SK-N-SH treated with all-trans-retinoic acid at 6 μM for 48 hours (cell line): ENCODE measurements around the gene DCTN2.

Source experiments
- ATAC-seq: fragments of 200-7000 bp; cut with Tn5 transposase; 3 replicates; pipeline ENCODE4 v1.9.1; 2020; ENCODE audit warnings: mild to moderate bottlenecking, moderate library complexity
- ARNTL ChIP-seq: fragments of 450-650 bp; formaldehyde crosslinking; IDR thresholded peaks from 2 replicates; pipeline ENCODE4 v1.5.0; 2020; ENCODE audit warnings: low read depth, mild to moderate bottlenecking, moderate library complexity, borderline replicate concordance
- BACH2 ChIP-seq: fragments of 250-450 bp; sonication (Bioruptor Pico); IDR thresholded peaks from 2 replicates; pipeline ENCODE4 v1.9.0; 2021; ENCODE audit warnings: mild to moderate bottlenecking, borderline replicate concordance
- ESRRG ChIP-seq: fragments of 250-450 bp; sonication (Bioruptor Pico); IDR thresholded peaks from 2 replicates; pipeline ENCODE4 v1.6.1; 2021; ENCODE audit warnings: mild to moderate bottlenecking
- GLIS3 ChIP-seq: fragments of 250-450 bp; sonication (Bioruptor Pico); IDR thresholded peaks from 2 replicates; pipeline ENCODE4 v1.5.0; 2020; ENCODE audit warnings: mild to moderate bottlenecking, moderate library complexity
- ISL1 ChIP-seq: fragments of 250-450 bp; sonication (Bioruptor Pico); IDR thresholded peaks from 2 replicates; pipeline ENCODE4 v2.1.2; 2022; ENCODE audit warnings: mild to moderate bottlenecking, moderate library complexity
- OSR1 ChIP-seq: fragments of 250-450 bp; sonication (Bioruptor Pico); IDR thresholded peaks from 2 replicates; pipeline ENCODE4 v1.8.0; 2022; ENCODE audit warnings: moderate library complexity, mild to moderate bottlenecking, inconsistent platforms
- PPARA ChIP-seq: fragments of 250-450 bp; sonication (Bioruptor Pico); IDR thresholded peaks from 2 replicates; pipeline ENCODE4 v1.5.0; 2020; ENCODE audit warnings: mild to moderate bottlenecking, borderline replicate concordance
- RARB ChIP-seq: fragments of 250-450 bp; sonication (Bioruptor Pico); IDR thresholded peaks from 2 replicates; pipeline ENCODE4 v1.8.0; 2021; ENCODE audit warnings: mild to moderate bottlenecking, moderate library complexity
- TCF4 ChIP-seq: fragments of 250-450 bp; sonication (Bioruptor Pico); IDR thresholded peaks from 2 replicates; pipeline ENCODE4 v1.8.0; 2021; ENCODE audit warnings: mild to moderate bottlenecking, moderate library complexity, borderline replicate concordance
- TOX ChIP-seq: fragments of 250-450 bp; sonication (Bioruptor Pico); IDR thresholded peaks from 2 replicates; pipeline ENCODE4 v1.8.0; 2021; ENCODE audit warnings: mild to moderate bottlenecking, moderate library complexity, borderline replicate concordance
- ZFP3 ChIP-seq: fragments of 250-450 bp; sonication (Bioruptor Pico); IDR thresholded peaks from 2 replicates; pipeline ENCODE4 v1.5.0; 2020; ENCODE audit warnings: mild to moderate bottlenecking, moderate library complexity
- ZFP30 ChIP-seq: fragments of 450-650 bp; formaldehyde crosslinking; IDR thresholded peaks from 2 replicates; pipeline ENCODE4 v1.5.0; 2022; ENCODE audit warnings: mild to moderate bottlenecking, moderate library complexity
- ZNF565 ChIP-seq: fragments of 450-650 bp; formaldehyde crosslinking; conservative IDR thresholded peaks from 2 replicates; pipeline ENCODE4 v1.5.0; 2020; ENCODE audit warnings: low read depth, mild to moderate bottlenecking, moderate library complexity
- ZNF70 ChIP-seq: fragments of 450-650 bp; formaldehyde crosslinking; IDR thresholded peaks from 2 replicates; pipeline ENCODE4 v1.5.0; 2020; ENCODE audit warnings: mild to moderate bottlenecking, moderate library complexity
- ZNF8 ChIP-seq: fragments of 450-650 bp; formaldehyde crosslinking; IDR thresholded peaks from 2 replicates; pipeline ENCODE4 v1.5.0; 2020; ENCODE audit warnings: mild to moderate bottlenecking, moderate library complexity
- TF ChIP-seq, protein P1 (sequence below): fragments of 250-450 bp; sonication (Bioruptor Pico); IDR thresholded peaks from 2 replicates; pipeline ENCODE4 v1.5.0; 2020; ENCODE audit warnings: mild to moderate bottlenecking, moderate library complexity
- TF ChIP-seq, protein P2 (sequence below): fragments of 250-450 bp; sonication (Bioruptor Pico); IDR thresholded peaks from 2 replicates; pipeline ENCODE4 v1.8.0; 2021; ENCODE audit warnings: low read depth, mild to moderate bottlenecking, moderate library complexity, borderline replicate concordance
- TF ChIP-seq, protein P3 (sequence below): fragments of 250-450 bp; sonication (Bioruptor Pico); IDR thresholded peaks from 2 replicates; pipeline ENCODE4 v1.5.1; 2021; ENCODE audit warnings: mild to moderate bottlenecking, moderate library complexity
- TF ChIP-seq, protein P4 (sequence below): fragments of 250-450 bp; sonication (Bioruptor Pico); IDR thresholded peaks from 2 replicates; pipeline ENCODE4 v1.8.0; 2020; ENCODE audit warnings: mild to moderate bottlenecking, moderate library complexity, borderline replicate concordance
- TF ChIP-seq, protein P5 (sequence below): fragments of 250-450 bp; sonication (Bioruptor Pico); IDR thresholded peaks from 2 replicates; pipeline ENCODE4 v1.5.1; 2020; ENCODE audit warnings: low read depth, mild to moderate bottlenecking, moderate library complexity

DCTN2 gene

DNA sequence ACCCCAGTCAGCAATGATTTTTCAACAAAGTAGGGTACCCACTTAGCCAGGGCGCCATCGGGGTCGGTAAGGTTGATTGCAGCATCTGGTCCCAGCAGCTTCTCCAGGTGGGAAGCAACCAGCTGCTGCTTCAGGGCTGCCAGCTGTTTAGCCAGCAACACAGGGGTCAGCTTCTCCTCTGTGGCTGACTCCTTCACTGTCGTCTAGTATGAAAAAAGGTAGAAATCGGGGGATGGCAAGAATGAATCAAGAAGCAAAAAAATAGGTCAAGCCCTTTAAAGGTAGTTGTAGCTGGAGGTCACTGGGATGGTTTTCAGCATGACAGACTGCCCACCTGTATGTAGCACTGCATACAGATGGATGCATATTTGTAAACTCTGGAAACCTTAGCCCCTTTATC, 12.7 kb downstream of the DCTN2 start:
- no peak for ATAC-seq
- TF ChIP-seq, protein P1, sequence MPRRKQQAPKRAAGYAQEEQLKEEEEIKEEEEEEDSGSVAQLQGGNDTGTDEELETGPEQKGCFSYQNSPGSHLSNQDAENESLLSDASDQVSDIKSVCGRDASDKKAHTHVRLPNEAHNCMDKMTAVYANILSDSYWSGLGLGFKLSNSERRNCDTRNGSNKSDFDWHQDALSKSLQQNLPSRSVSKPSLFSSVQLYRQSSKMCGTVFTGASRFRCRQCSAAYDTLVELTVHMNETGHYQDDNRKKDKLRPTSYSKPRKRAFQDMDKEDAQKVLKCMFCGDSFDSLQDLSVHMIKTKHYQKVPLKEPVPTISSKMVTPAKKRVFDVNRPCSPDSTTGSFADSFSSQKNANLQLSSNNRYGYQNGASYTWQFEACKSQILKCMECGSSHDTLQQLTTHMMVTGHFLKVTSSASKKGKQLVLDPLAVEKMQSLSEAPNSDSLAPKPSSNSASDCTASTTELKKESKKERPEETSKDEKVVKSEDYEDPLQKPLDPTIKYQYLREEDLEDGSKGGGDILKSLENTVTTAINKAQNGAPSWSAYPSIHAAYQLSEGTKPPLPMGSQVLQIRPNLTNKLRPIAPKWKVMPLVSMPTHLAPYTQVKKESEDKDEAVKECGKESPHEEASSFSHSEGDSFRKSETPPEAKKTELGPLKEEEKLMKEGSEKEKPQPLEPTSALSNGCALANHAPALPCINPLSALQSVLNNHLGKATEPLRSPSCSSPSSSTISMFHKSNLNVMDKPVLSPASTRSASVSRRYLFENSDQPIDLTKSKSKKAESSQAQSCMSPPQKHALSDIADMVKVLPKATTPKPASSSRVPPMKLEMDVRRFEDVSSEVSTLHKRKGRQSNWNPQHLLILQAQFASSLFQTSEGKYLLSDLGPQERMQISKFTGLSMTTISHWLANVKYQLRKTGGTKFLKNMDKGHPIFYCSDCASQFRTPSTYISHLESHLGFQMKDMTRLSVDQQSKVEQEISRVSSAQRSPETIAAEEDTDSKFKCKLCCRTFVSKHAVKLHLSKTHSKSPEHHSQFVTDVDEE = no peak
- TF ChIP-seq ZNF565 (CRISPR knock-in tag) (no peak), ZNF70 (CRISPR knock-in tag) (no peak), ARNTL (CRISPR knock-in tag) (no peak)

DNA sequence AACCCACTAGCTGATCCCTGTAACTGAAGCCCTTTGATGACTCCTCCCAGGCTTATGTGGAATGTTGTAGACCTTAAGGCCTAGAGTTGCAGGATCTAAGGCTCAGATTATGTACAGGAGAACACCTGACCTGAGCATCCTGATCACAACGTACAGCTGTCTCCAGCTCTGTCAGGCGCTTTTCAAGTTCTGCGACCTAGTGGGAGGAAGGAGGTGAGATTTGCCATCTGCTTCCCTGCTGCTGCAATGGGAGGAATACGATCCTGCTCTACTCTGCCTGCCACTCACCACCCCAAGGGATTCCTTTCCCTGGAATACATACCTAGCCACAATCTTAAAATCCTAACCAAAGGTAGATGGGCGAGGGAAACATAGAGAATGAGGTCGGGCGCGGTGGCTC, 13.9 kb downstream of the DCTN2 start:
- no peak for ATAC-seq
- TF ChIP-seq ZNF8 (CRISPR knock-in tag) (no peak), ZNF565 (CRISPR knock-in tag) (no peak), ZFP3 (CRISPR knock-in tag) (no peak), OSR1 (CRISPR knock-in tag) (no peak), TOX (CRISPR knock-in tag) (no peak), BACH2 (CRISPR knock-in tag) (no peak), TCF4 (CRISPR knock-in tag) (no peak), GLIS3 (CRISPR knock-in tag) (no peak), ESRRG (CRISPR knock-in tag) (no peak), ISL1 (no peak), ZNF70 (CRISPR knock-in tag) (no peak), PPARA (CRISPR knock-in tag) (no peak), ARNTL (CRISPR knock-in tag) (no peak), RARB (CRISPR knock-in tag) (no peak), ZFP30 (no peak)
- TF ChIP-seq, protein P2, sequence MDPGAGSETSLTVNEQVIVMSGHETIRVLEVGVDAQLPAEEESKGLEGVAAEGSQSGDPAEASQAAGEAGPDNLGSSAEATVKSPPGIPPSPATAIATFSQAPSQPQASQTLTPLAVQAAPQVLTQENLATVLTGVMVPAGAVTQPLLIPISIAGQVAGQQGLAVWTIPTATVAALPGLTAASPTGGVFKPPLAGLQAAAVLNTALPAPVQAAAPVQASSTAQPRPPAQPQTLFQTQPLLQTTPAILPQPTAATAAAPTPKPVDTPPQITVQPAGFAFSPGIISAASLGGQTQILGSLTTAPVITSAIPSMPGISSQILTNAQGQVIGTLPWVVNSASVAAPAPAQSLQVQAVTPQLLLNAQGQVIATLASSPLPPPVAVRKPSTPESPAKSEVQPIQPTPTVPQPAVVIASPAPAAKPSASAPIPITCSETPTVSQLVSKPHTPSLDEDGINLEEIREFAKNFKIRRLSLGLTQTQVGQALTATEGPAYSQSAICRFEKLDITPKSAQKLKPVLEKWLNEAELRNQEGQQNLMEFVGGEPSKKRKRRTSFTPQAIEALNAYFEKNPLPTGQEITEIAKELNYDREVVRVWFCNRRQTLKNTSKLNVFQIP (CRISPR knock-in tag) = no peak
- TF ChIP-seq, protein P1 = no peak
- TF ChIP-seq, protein P3, sequence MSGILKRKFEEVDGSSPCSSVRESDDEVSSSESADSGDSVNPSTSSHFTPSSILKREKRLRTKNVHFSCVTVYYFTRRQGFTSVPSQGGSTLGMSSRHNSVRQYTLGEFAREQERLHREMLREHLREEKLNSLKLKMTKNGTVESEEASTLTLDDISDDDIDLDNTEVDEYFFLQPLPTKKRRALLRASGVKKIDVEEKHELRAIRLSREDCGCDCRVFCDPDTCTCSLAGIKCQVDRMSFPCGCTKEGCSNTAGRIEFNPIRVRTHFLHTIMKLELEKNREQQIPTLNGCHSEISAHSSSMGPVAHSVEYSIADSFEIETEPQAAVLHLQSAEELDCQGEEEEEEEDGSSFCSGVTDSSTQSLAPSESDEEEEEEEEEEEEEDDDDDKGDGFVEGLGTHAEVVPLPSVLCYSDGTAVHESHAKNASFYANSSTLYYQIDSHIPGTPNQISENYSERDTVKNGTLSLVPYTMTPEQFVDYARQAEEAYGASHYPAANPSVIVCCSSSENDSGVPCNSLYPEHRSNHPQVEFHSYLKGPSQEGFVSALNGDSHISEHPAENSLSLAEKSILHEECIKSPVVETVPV (CRISPR knock-in tag) = no peak
- TF ChIP-seq, protein P4, sequence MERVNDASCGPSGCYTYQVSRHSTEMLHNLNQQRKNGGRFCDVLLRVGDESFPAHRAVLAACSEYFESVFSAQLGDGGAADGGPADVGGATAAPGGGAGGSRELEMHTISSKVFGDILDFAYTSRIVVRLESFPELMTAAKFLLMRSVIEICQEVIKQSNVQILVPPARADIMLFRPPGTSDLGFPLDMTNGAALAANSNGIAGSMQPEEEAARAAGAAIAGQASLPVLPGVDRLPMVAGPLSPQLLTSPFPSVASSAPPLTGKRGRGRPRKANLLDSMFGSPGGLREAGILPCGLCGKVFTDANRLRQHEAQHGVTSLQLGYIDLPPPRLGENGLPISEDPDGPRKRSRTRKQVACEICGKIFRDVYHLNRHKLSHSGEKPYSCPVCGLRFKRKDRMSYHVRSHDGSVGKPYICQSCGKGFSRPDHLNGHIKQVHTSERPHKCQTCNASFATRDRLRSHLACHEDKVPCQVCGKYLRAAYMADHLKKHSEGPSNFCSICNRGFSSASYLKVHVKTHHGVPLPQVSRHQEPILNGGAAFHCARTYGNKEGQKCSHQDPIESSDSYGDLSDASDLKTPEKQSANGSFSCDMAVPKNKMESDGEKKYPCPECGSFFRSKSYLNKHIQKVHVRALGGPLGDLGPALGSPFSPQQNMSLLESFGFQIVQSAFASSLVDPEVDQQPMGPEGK (CRISPR knock-in tag) = no peak
- TF ChIP-seq, protein P5, sequence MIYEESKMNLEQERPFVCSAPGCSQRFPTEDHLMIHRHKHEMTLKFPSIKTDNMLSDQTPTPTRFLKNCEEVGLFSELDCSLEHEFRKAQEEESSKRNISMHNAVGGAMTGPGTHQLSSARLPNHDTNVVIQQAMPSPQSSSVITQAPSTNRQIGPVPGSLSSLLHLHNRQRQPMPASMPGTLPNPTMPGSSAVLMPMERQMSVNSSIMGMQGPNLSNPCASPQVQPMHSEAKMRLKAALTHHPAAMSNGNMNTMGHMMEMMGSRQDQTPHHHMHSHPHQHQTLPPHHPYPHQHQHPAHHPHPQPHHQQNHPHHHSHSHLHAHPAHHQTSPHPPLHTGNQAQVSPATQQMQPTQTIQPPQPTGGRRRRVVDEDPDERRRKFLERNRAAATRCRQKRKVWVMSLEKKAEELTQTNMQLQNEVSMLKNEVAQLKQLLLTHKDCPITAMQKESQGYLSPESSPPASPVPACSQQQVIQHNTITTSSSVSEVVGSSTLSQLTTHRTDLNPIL (CRISPR knock-in tag) = no peak
